ENCODE results near the gene LSM14B.
"Not testable (repeated sequence)": the region's sequence is repeated elsewhere in the genome, so short reads cannot be mapped to it uniquely, and the experiment has no call there.

Gene LSM14B

GRCh38 chr20:62114894-62115293 lies 7.4 kb upstream of the LSM14B start:
- no peak for DNase-seq

- not testable (repeated sequence) for DNase-seq
Observed at GRCh38 chr20:62115800-62116407, 6.4 kb upstream of the LSM14B start.

GRCh38 chr20:62116558-62117361 lies 5.5 kb upstream of the LSM14B start:
- no peak for DNase-seq

GRCh38 chr20:62117362-62117646 lies 5.0 kb upstream of the LSM14B start:
- DNase-seq = no peak

GRCh38 chr20:62117658-62118057 lies 4.6 kb upstream of the LSM14B start:
- DNase-seq = no peak

GRCh38 chr20:62118113-62119043 lies 3.9 kb upstream of the LSM14B start:
- no peak for DNase-seq

- no peak for DNase-seq
Observed at GRCh38 chr20:62119115-62119514, 3.2 kb upstream of the LSM14B start.

GRCh38 chr20:62119591-62120364 lies 2.5 kb upstream of the LSM14B start:
- DNase-seq = no peak

- DNase-seq = no peak
Observed at GRCh38 chr20:62120365-62120762, 1.9 kb upstream of the LSM14B start.

GRCh38 chr20:62120990-62121775 lies 1.1 kb upstream of the LSM14B start:
- peak; percentile 80 for DNase-seq

- DNase-seq = no peak
Observed at GRCh38 chr20:62122654-62123449, 577 bp downstream of the LSM14B start.

GRCh38 chr20:62123450-62124118 lies 1.3 kb downstream of the LSM14B start:
- no peak for DNase-seq

- DNase-seq = no peak
Observed at GRCh38 chr20:62126141-62126540, 3.9 kb downstream of the LSM14B start.

GRCh38 chr20:62127799-62128198 lies 5.5 kb downstream of the LSM14B start:
- DNase-seq = no peak

- no peak for DNase-seq
Observed at GRCh38 chr20:62128502-62128901, 6.2 kb downstream of the LSM14B start.

GRCh38 chr20:62129731-62130531 lies 7.7 kb downstream of the LSM14B start:
- DNase-seq = no peak

- DNase-seq = no peak
Observed at GRCh38 chr20:62131560-62132320, 9.5 kb downstream of the LSM14B start.

- DNase-seq = peak; percentile 46
Observed at GRCh38 chr20:62132421-62132820, 10.1 kb downstream of the LSM14B start.
